ENCODE data around the gene NEDD4L. TPM values are rescaled to one million over a fixed set of nuclear protein-coding genes. Genes with fewer than 3 reads are reported as not detected.

NEDD4L gene
- polyA plus RNA-seq, 1 donor (not counting 4 experiments of a cell fraction or from before 2014, with no cell fraction given): 52.6 TPM

GRCh38 chr18:58300867-58301266 lies 256.8 kb downstream of the NEDD4L start:
- Histone ChIP-seq H3K4me2 (ENCODE audit: control insufficient read depth, extremely low read depth, insufficient read depth, low read depth, low read length) (peak overlapping the region; percentile 20), H3K4me1 (ENCODE audit: control insufficient read depth, extremely low read depth, insufficient read depth, low read length) (peaks cover 13% of the 10 kb centered on the region), H3K27ac (ENCODE audit: control insufficient read depth, insufficient read depth, low read length) (peak overlapping the region; percentile 29), H3K4me3 (ENCODE audit: control insufficient read depth in 2 of 3, extremely low read depth in 1 of 3, insufficient read depth in 2 of 3, low read depth in 1 of 3, low read length in 3 of 3) (no peak overlapping the region), H4K20me1 (ENCODE audit: control insufficient read depth, extremely low read depth, insufficient read depth, low read length) (peaks cover 5% of the 10 kb centered on the region), H3K9ac (ENCODE audit: control insufficient read depth, extremely low read depth, insufficient read depth, low read length) (no peak overlapping the region), H2AFZ (ENCODE audit: control insufficient read depth, low read length) (no peak overlapping the region), H3K36me3 (ENCODE audit: control insufficient read depth in 2 of 2, extremely low read depth in 1 of 2, insufficient read depth in 2 of 2, low read length in 2 of 2) (peaks cover 12% of the 10 kb centered on the region in 2 experiments), H3K27me3 (ENCODE audit: control insufficient read depth, extremely low read depth, insufficient read depth, low read length) (no peaks in the 10 kb centered on the region), H3K9me3 (ENCODE audit: control insufficient read depth, low read depth, low read length) (peaks cover 10% of the 10 kb centered on the region), H3K79me2 (ENCODE audit: control insufficient read depth, insufficient read depth, low read length) (peaks cover 82% of the 10 kb centered on the region), H3K9me1 (ENCODE audit: control insufficient read depth, extremely low read depth, insufficient read depth, low read length) (peaks cover 2% of the 10 kb centered on the region)
- TF ChIP-seq EZH2 (IDR thresholded peaks at IDR 0.05; ENCODE audit: low read length) (no peak), CTCF (optimal IDR thresholded peaks at IDR 0.05 in 1 of 3, IDR thresholded peaks at IDR 0.05 in 1 of 3, conservative IDR thresholded peaks at IDR 0.05 in 1 of 3; ENCODE audit: extremely low read depth in 1 of 3, insufficient read depth in 2 of 3, low read length in 3 of 3) (no peak)
- dilution Hi-C loops (cut with MboI; ENCODE audit: extremely low pct_ligation_motif_present, low sequenced_read_pairs): no loop called here
- FAIRE-seq (no peak), DNase-seq (ENCODE audit: low read depth, low spot score) (no peak)

- Histone ChIP-seq H3K4me1 (ENCODE audit: control insufficient read depth, extremely low read depth, insufficient read depth, low read length) (peaks cover 23% of the 10 kb centered on the region), H3K27ac (ENCODE audit: control insufficient read depth, insufficient read depth, low read length) (no peak overlapping the region), H3K79me2 (ENCODE audit: control insufficient read depth, insufficient read depth, low read length) (peaks cover 86% of the 10 kb centered on the region), H3K4me3 (ENCODE audit: control insufficient read depth in 2 of 3, extremely low read depth in 1 of 3, insufficient read depth in 2 of 3, low read depth in 1 of 3, low read length in 3 of 3) (no peak overlapping the region), H3K9me1 (ENCODE audit: control insufficient read depth, extremely low read depth, insufficient read depth, low read length) (peaks cover 2% of the 10 kb centered on the region), H3K4me2 (ENCODE audit: control insufficient read depth, extremely low read depth, insufficient read depth, low read depth, low read length) (no peak overlapping the region), H4K20me1 (ENCODE audit: control insufficient read depth, extremely low read depth, insufficient read depth, low read length) (no peaks in the 10 kb centered on the region), H2AFZ (ENCODE audit: control insufficient read depth, low read length) (no peak overlapping the region), H3K9me3 (ENCODE audit: control insufficient read depth, low read depth, low read length) (peaks cover 12% of the 10 kb centered on the region), H3K36me3 (ENCODE audit: control insufficient read depth in 2 of 2, extremely low read depth in 1 of 2, insufficient read depth in 2 of 2, low read length in 2 of 2) (peaks cover 7 to 10% of the 10 kb centered on the region in 2 experiments), H3K27me3 (ENCODE audit: control insufficient read depth, extremely low read depth, insufficient read depth, low read length) (no peaks in the 10 kb centered on the region), H3K9ac (ENCODE audit: control insufficient read depth, extremely low read depth, insufficient read depth, low read length) (no peak overlapping the region)
- no peak for DNase-seq (ENCODE audit: low read depth, low spot score)
- dilution Hi-C loops (cut with MboI; ENCODE audit: extremely low pct_ligation_motif_present, low sequenced_read_pairs): no loop called here
- TF ChIP-seq CTCF (optimal IDR thresholded peaks at IDR 0.05 in 1 of 3, IDR thresholded peaks at IDR 0.05 in 1 of 3, conservative IDR thresholded peaks at IDR 0.05 in 1 of 3; ENCODE audit: extremely low read depth in 1 of 3, insufficient read depth in 2 of 3, low read length in 3 of 3): no peak
- TF ChIP-seq EZH2 (IDR thresholded peaks at IDR 0.05; ENCODE audit: low read length): no peak
- peak; percentile 5 for FAIRE-seq
Observed at GRCh38 chr18:58302811-58303210, 258.8 kb downstream of the NEDD4L start.

Data from keratinocyte (primary cell).